ENCODE results near the gene ZDHHC11B.
A peak's percentile ranks its signal among the peaks of the same experiment; 100 is the strongest.
"Not testable (repeated sequence)": the region's sequence is repeated elsewhere in the genome, so short reads cannot be mapped to it uniquely, and the experiment has no call there.

The ZDHHC11B gene

GRCh38 chr5:785181-785705 lies 714 bp upstream of the ZDHHC11B start:
- not testable (repeated sequence) for DNase-seq (ENCODE audit: low read depth)

GRCh38 chr5:783881-784427 lies 575 bp downstream of the ZDHHC11B start:
- DNase-seq (ENCODE audit: low read depth): peak; percentile 27

- not testable (repeated sequence) for DNase-seq (ENCODE audit: low read depth)
These were observed 1.3 kb downstream of the ZDHHC11B start for GRCh38 chr5:783049-783802.

GRCh38 chr5:782356-782755 lies 2.2 kb downstream of the ZDHHC11B start:
- not testable (repeated sequence) for DNase-seq (ENCODE audit: low read depth)

- DNase-seq (ENCODE audit: low read depth): not testable (repeated sequence)
These were observed 4.0 kb downstream of the ZDHHC11B start for GRCh38 chr5:780571-780970.

- DNase-seq (ENCODE audit: low read depth): not testable (repeated sequence)
These were observed 5.6 kb downstream of the ZDHHC11B start for GRCh38 chr5:778967-779366.

GRCh38 chr5:778421-778820 lies 6.1 kb downstream of the ZDHHC11B start:
- DNase-seq (ENCODE audit: low read depth): not testable (repeated sequence)

- no peak for DNase-seq (ENCODE audit: low read depth)
These were observed 6.8 kb downstream of the ZDHHC11B start for GRCh38 chr5:777756-778161.

- DNase-seq (ENCODE audit: low read depth): no peak
These were observed 7.4 kb downstream of the ZDHHC11B start for GRCh38 chr5:776862-777711.

GRCh38 chr5:775961-776861 lies 8.3 kb downstream of the ZDHHC11B start:
- DNase-seq (ENCODE audit: low read depth): no peak

- not testable (repeated sequence) for DNase-seq (ENCODE audit: low read depth)
These were observed 9.0 kb downstream of the ZDHHC11B start for GRCh38 chr5:775595-775960.

- not testable (repeated sequence) for DNase-seq (ENCODE audit: low read depth)
These were observed 9.5 kb downstream of the ZDHHC11B start for GRCh38 chr5:774854-775505.

GRCh38 chr5:774304-774703 lies 10.2 kb downstream of the ZDHHC11B start:
- not testable (repeated sequence) for DNase-seq (ENCODE audit: low read depth)

GRCh38 chr5:773517-774264 lies 10.8 kb downstream of the ZDHHC11B start:
- DNase-seq (ENCODE audit: low read depth): no peak

- not testable (repeated sequence) for DNase-seq (ENCODE audit: low read depth)
These were observed 11.6 kb downstream of the ZDHHC11B start for GRCh38 chr5:772931-773330.

- DNase-seq (ENCODE audit: low read depth): not testable (repeated sequence)
These were observed 12.0 kb downstream of the ZDHHC11B start for GRCh38 chr5:772547-772890.

GRCh38 chr5:771841-772546 lies 12.5 kb downstream of the ZDHHC11B start:
- DNase-seq (ENCODE audit: low read depth): not testable (repeated sequence)

GRCh38 chr5:771087-771781 lies 13.3 kb downstream of the ZDHHC11B start:
- DNase-seq (ENCODE audit: low read depth): not testable (repeated sequence)

GRCh38 chr5:770585-770984 lies 13.9 kb downstream of the ZDHHC11B start:
- not testable (repeated sequence) for DNase-seq (ENCODE audit: low read depth)
